IPS-20b (cell line): ENCODE measurements around the gene SH3RF3.

ENCODE experiments used
- H3K27ac ChIP-seq: one replicate; pipeline ENCODE4 v1.5.1; 2013; ENCODE audit warnings: low read length
- H3K27me3 ChIP-seq: 2 replicates; pipeline ENCODE4 v1.6.1; 2013; ENCODE audit warnings: mild to moderate bottlenecking, low read length, inconsistent platforms; ENCODE audit not compliant: insufficient read depth
- H3K36me3 ChIP-seq: 2 replicates; pipeline ENCODE4 v1.6.1; 2013; ENCODE audit warnings: low read depth, mild to moderate bottlenecking, inconsistent platforms, low read length, moderate library complexity; ENCODE audit not compliant: insufficient read depth
- H3K4me1 ChIP-seq: 2 replicates; pipeline ENCODE4 v1.6.1; 2013; ENCODE audit warnings: mild to moderate bottlenecking, control low read depth, inconsistent platforms, low read length, moderate library complexity; ENCODE audit not compliant: insufficient read depth
- H3K4me3 ChIP-seq: 2 replicates; pipeline ENCODE4 v1.5.1; 2013; ENCODE audit warnings: mild to moderate bottlenecking, low read length, inconsistent platforms
- H3K9ac ChIP-seq: 2 replicates; pipeline ENCODE4 v1.6.1; 2013; ENCODE audit warnings: low read depth, mild to moderate bottlenecking, inconsistent platforms, low read length, moderate library complexity
- H3K9me3 ChIP-seq: 2 replicates; pipeline ENCODE4 v1.6.1; 2013; ENCODE audit warnings: mild to moderate bottlenecking, low read depth, low read length, inconsistent platforms; ENCODE audit not compliant: insufficient read depth

Gene SH3RF3

DNA sequence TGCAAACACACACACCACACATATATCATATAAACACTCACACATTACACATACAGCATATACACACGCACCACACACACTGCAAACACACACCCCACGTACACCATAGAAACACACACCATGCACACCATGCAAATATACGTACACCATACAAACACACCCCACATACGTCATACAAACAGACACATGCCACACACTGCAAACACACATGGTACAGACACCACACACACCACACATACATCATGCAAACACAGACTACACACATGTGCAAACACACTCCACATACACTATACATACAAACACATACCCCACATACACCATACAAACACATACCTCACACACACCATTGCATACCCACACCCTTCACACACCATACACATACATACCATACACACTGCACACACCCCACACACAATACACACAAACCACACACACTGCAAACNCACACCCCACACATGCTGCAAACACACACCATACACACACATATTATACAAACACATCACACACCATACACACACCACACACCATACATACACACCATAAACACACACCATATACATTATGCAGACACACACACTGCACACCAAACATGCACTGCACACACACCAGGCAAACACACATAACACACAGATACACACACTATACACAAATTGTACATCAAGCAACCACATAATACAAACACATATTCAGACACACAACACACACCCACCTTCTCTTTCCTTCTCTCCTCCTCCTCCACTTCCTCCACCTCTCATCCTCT is 364.4 kb downstream of the SH3RF3 start:
- H3K4me1 ChIP-seq: no peaks in the 10 kb centered on the region
- H3K36me3 ChIP-seq: no peaks in the 10 kb centered on the region
- no peak overlapping the region for H3K9ac ChIP-seq
- H3K27me3 ChIP-seq: no peaks in the 10 kb centered on the region
- no peaks in the 10 kb centered on the region for H3K9me3 ChIP-seq
- H3K4me3 ChIP-seq: no peak overlapping the region
- no peak overlapping the region for H3K27ac ChIP-seq

DNA sequence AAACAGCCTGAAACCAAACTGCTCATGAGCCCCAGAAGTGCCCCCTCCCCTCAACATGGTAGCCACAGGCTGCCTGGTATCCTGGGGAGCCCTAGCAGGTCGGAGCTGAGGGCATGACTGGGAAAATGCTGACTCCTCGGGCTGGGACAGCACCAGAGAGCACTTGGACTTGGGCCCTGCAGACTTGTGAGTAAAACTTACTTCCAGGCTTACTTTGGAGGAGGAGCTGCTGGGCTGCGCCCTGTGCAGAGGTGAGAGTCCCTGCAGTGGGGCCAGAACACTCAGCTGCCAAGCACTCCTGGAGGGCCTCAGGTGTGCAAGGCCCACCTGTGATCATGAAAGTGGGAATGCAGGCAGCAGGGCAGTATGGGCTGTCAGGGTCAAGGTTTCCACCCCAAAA is 365.3 kb downstream of the SH3RF3 start:
- Histone ChIP-seq H3K9ac (no peak overlapping the region), H3K27me3 (no peaks in the 10 kb centered on the region), H3K27ac (no peak overlapping the region), H3K36me3 (no peaks in the 10 kb centered on the region), H3K9me3 (no peaks in the 10 kb centered on the region), H3K4me1 (no peaks in the 10 kb centered on the region), H3K4me3 (no peak overlapping the region)

DNA sequence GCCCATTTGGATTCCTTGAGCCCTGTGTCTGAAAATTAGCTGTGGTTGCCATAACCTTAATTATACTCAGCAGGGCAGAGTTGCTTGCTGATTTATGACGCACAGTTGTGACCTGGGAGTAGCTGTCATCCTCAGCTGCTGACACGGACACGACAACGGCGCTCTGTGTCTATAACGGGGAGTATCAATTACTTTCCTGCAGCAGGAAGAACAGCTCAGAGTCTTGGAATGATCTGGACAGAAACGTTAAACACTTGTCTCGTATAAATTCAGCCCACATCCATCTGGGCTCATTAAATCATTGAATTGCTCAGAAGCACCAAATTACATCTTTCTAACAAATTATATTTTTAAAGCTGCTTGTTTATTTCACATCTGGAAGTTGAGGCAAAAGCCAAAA is 368.5 kb downstream of the SH3RF3 start:
- no peaks in the 10 kb centered on the region for H3K9me3 ChIP-seq
- H3K4me1 ChIP-seq: no peaks in the 10 kb centered on the region
- no peaks in the 10 kb centered on the region for H3K27me3 ChIP-seq
- H3K4me3 ChIP-seq: no peak overlapping the region
- no peak overlapping the region for H3K9ac ChIP-seq
- no peaks in the 10 kb centered on the region for H3K36me3 ChIP-seq
- H3K27ac ChIP-seq: no peak overlapping the region

DNA sequence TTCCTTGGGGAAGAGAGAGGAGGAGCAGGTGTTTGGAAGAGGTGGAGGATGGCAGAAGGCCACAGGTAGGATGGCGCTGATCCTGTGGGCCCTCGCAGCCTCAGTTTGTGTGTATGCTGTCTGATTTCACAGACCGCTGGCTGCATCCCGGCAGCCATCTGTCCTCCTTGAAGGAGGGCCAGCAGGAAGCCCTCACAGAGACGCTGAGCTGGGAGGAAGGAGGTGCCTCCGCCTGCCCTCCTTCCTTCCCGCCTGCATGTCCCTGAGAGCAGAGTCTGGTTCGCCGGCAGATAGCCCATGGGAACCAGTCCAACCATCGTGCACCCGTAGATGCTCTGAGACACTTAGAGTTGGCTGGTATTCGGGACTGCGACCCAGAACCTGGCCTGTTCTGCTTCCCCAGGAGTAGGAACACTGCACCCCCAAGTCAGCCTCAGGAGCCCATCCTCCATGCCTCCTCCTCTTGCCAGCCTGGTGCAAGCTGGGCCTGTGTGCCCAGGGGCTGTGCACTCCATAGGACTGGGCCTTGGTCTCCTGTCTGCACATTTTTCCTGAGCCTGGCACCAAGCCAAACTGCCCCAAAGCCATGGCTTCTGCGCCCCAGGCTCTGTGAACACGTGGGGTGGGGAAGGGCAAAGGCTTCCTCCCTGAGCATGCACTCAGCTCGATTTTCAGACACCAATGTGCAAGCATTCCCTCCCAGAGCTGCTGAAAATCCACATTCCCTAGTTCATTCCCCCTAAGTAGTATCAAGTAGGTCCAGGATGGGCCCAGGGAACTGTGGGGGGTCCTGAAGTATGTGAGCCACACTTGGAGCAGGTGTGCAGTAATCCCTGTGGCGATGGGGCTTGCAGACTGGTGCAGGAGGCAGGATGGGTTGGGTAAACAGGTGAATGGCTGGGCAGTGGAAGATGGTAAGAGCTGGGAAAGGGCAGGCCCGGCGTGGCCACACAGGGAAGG is 369.2 kb downstream of the SH3RF3 start:
- no peak overlapping the region for H3K27ac ChIP-seq
- H3K9ac ChIP-seq: no peak overlapping the region
- no peak overlapping the region for H3K4me3 ChIP-seq
- H3K27me3 ChIP-seq: no peaks in the 10 kb centered on the region
- H3K36me3 ChIP-seq: no peaks in the 10 kb centered on the region
- no peaks in the 10 kb centered on the region for H3K4me1 ChIP-seq
- H3K9me3 ChIP-seq: no peaks in the 10 kb centered on the region

DNA sequence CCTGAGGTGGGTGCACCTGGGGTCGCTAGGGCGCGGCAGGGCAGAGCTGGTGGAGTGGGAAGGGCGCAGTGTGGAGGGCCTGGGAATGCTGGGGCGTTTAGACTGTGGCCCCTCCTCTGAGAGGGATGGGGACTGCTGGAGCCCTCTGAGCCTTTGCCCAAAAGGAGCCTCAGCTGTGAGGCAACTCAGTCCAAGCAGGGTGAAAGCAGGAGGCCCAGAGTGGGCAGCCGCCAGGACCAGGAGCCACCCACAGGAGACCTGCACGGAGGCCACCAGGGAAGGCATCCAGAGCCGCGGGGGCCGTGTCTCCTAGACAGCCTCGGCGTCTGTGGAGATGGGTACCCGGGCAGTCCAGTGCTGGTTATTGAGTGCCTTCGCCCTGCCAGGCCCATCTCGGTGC is 369.9 kb downstream of the SH3RF3 start:
- Histone ChIP-seq H3K36me3 (no peaks in the 10 kb centered on the region), H3K4me3 (no peak overlapping the region), H3K27me3 (no peaks in the 10 kb centered on the region), H3K9me3 (no peaks in the 10 kb centered on the region), H3K27ac (no peak overlapping the region), H3K9ac (no peak overlapping the region), H3K4me1 (no peaks in the 10 kb centered on the region)

DNA sequence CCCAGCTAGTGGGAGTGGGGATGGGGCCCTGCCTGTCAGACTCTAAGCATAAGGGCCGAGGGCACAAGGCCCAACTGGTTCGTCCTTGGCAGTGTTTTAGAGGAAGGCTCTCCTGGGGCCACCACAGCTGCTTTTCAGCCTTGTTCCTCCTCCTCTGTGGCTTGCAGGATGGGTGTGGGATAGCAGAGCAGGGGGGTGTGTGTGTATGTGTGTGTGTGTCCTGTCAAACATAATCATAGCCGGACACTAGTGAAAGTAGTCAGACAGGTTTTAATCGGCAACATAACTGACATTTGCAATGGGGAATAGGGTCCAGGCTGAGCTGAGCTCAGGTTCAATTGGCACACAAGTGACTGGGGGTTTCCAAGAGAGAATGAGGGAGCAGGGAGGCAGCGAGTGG is 370.6 kb downstream of the SH3RF3 start:
- no peak overlapping the region for H3K9ac ChIP-seq
- no peaks in the 10 kb centered on the region for H3K4me1 ChIP-seq
- no peaks in the 10 kb centered on the region for H3K27me3 ChIP-seq
- H3K36me3 ChIP-seq: no peaks in the 10 kb centered on the region
- no peaks in the 10 kb centered on the region for H3K9me3 ChIP-seq
- H3K4me3 ChIP-seq: no peak overlapping the region
- no peak overlapping the region for H3K27ac ChIP-seq

DNA sequence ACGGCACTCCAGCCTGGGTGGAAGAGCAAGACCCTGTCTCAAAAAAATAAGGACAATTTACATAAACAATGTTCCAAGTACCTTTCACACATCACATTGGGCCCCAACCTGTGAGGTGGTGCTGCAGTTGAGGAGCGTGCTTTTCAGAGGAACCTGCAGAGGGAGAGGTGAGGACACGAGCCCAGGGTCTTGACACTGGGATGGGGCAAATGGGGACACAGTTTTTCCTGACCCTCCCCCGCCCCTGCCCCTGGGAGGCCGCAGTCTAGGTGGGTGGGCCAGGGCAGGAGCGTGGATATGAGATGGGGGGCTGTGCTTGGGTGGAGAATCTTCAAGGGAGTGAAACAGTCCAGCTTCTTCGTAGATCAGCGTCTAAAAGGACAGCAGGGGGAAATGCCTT is 371.9 kb downstream of the SH3RF3 start:
- H3K36me3 ChIP-seq: no peaks in the 10 kb centered on the region
- no peaks in the 10 kb centered on the region for H3K27me3 ChIP-seq
- H3K27ac ChIP-seq: no peak overlapping the region
- H3K9ac ChIP-seq: no peak overlapping the region
- no peaks in the 10 kb centered on the region for H3K4me1 ChIP-seq
- H3K9me3 ChIP-seq: no peaks in the 10 kb centered on the region
- no peak overlapping the region for H3K4me3 ChIP-seq

DNA sequence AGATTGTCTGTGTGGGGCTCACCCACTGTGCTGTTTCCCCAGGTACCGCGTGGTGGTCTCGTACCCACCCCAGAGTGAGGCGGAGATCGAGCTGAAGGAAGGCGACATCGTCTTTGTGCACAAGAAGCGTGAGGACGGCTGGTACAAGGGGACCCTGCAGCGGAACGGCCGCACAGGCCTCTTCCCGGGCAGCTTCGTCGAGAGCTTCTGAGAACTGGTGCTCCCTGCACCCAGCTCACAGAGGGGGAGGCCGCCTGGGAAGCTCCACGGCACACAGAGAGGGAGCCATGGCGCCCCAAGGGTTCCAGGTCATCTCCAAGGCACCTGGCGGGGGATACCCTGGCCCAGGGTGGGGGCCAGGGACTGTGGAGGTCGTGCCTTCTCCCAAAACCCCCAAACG is 372.5 kb downstream of the SH3RF3 start:
- Histone ChIP-seq H3K27ac (no peak overlapping the region), H3K36me3 (no peaks in the 10 kb centered on the region), H3K27me3 (no peaks in the 10 kb centered on the region), H3K9ac (no peak overlapping the region), H3K4me1 (no peaks in the 10 kb centered on the region), H3K9me3 (no peaks in the 10 kb centered on the region), H3K4me3 (no peak overlapping the region)

DNA sequence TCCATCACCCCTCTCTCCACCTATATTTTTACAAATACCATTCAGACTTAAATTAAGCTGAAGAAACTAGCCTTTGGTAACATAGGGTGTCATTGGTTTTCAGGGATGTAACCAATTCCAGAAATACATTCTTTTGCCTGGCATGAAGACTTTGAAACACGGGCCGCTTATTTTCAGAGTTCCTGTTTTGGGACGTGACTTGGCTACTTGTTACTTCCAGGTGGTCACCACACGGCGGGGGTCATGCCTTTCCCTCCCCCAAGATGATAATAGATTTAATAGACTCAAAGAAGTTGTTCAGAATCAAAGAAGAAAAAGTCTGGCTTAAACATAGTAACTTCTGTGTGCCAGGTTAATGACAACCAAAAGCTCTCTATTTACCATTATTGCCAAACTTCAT is 374.2 kb downstream of the SH3RF3 start:
- H3K36me3 ChIP-seq: no peaks in the 10 kb centered on the region
- no peaks in the 10 kb centered on the region for H3K9me3 ChIP-seq
- no peak overlapping the region for H3K4me3 ChIP-seq
- no peaks in the 10 kb centered on the region for H3K27me3 ChIP-seq
- H3K27ac ChIP-seq: no peak overlapping the region
- no peaks in the 10 kb centered on the region for H3K4me1 ChIP-seq
- no peak overlapping the region for H3K9ac ChIP-seq

DNA sequence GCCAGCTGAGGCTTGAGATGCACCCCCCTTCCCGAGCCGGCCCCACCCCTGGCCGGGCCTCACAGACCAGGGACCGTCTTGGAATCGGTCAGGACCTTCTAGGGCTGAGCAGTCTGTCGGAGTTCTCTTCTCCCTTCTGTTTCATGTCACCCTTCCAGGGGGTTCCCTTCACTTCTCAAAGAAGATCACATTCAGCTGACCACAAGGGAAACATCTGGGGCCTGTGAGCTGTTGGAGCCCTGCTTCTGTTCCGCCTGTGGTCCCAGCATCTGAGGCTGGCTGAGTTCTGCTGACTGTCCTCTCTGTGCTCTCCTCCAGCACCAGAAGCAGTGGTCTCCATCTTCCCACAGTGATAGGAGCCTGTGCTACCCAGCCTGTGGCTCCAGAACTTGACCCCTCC is 378.2 kb downstream of the SH3RF3 start:
- no peaks in the 10 kb centered on the region for H3K9me3 ChIP-seq
- no peaks in the 10 kb centered on the region for H3K4me1 ChIP-seq
- H3K9ac ChIP-seq: no peak overlapping the region
- no peak overlapping the region for H3K4me3 ChIP-seq
- no peaks in the 10 kb centered on the region for H3K36me3 ChIP-seq
- no peak overlapping the region for H3K27ac ChIP-seq
- H3K27me3 ChIP-seq: no peaks in the 10 kb centered on the region

DNA sequence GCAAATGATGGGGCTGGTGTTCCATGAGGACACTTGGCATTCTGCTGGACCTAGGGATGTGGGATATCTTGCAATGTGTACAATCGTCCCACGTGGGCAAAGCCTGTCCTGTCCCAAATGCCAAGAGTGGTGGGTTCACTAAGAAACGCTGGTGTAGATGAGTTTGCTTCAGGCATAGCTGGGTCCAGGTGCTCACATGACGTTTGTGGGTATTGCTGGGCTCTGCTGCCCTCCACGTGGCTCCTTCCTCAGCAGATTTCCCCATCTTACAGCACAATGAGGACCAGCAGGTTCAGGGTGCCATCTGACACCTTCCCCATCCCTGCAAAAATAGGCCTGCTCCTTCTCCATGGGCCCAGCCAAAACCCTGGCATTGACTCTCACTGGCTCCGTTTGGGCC is 378.8 kb downstream of the SH3RF3 start:
- no peak overlapping the region for H3K27ac ChIP-seq
- H3K4me1 ChIP-seq: no peaks in the 10 kb centered on the region
- no peaks in the 10 kb centered on the region for H3K36me3 ChIP-seq
- no peaks in the 10 kb centered on the region for H3K9me3 ChIP-seq
- H3K4me3 ChIP-seq: no peak overlapping the region
- no peaks in the 10 kb centered on the region for H3K27me3 ChIP-seq
- no peak overlapping the region for H3K9ac ChIP-seq

DNA sequence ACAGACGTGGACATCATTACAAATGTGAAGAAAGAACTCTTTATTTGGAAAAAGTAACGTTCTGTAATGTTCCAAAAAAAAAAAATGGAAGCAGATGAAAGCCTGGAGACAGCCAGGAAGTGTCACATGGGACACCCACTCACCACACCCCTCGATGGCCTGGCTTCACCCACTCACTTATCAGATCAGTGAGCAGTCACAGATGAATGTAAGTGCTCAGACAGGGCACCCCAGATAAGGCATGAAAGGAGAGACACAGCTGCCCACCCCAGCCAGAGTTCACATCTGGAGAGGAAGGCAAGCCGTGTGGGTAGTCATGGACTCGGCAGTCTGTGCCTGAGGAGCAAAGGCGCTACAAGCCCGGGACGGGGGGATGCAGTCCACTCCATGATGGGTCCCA is 379.6 kb downstream of the SH3RF3 start:
- no peaks in the 10 kb centered on the region for H3K36me3 ChIP-seq
- H3K9ac ChIP-seq: no peak overlapping the region
- no peak overlapping the region for H3K27ac ChIP-seq
- H3K4me1 ChIP-seq: no peaks in the 10 kb centered on the region
- no peaks in the 10 kb centered on the region for H3K27me3 ChIP-seq
- no peaks in the 10 kb centered on the region for H3K9me3 ChIP-seq
- H3K4me3 ChIP-seq: no peak overlapping the region
